ENCODE data around the gene PIGL. TPM values are rescaled to one million over a fixed set of nuclear protein-coding genes. Genes with fewer than 3 reads are reported as not detected.

PIGL gene
- total RNA-seq, 1 experiment from 2014 or later, result 44.1 TPM

GRCh38 chr17:16346721-16347271 is 129.8 kb downstream of the PIGL start:
- H3K4me3 Mint-ChIP-seq, result no peak overlapping the region
- peaks cover 11% of the 10 kb centered on the region for H3K4me1 Mint-ChIP-seq
- TF ChIP-seq AR (CRISPR knock-in tag; IDR thresholded peaks at IDR 0.05), result 0 out of 2 replicates have a peak, but pooled peaks have one; percentile 9
- no peak for TF ChIP-seq HMGA2 (CRISPR knock-in tag; IDR thresholded peaks at IDR 0.05)
- TF ChIP-seq RORB (CRISPR knock-in tag; IDR thresholded peaks at IDR 0.05), result no peak
- TF ChIP-seq ZNF121 (CRISPR knock-in tag; IDR thresholded peaks at IDR 0.05), result peak; percentile 72
- no peak for TF ChIP-seq TP53 (CRISPR knock-in tag; IDR thresholded peaks at IDR 0.05)
- TF ChIP-seq USF2 (CRISPR knock-in tag; IDR thresholded peaks at IDR 0.05), result no peak
- ChIA-PET CTCF (interaction anchor here (1.6 kb wide), 1 partner anchor 17 kb away, joined by 3 read pairs; no protein-coding TSS in a partner anchor), POLR2A (no interaction called here)
- ATAC-seq, result no peak
- H3K9me3 Mint-ChIP-seq, result no peaks in the 10 kb centered on the region
- no peak overlapping the region for H3K27ac Mint-ChIP-seq
- no peak for DNase-seq (ENCODE audit: low spot score)
- peaks cover 1% of the 10 kb centered on the region; the same call in 1 of the 2 replicates for H3K27me3 Mint-ChIP-seq (ENCODE audit: low read depth)
- H3K36me3 Mint-ChIP-seq, result peaks cover 55% of the 10 kb centered on the region

GRCh38 chr17:16348586-16348985 is 131.6 kb downstream of the PIGL start:
- peaks cover 18% of the 10 kb centered on the region for H3K4me1 Mint-ChIP-seq
- TF ChIP-seq ZNF671 (CRISPR knock-in tag; IDR thresholded peaks at IDR 0.05), result no peak
- TF ChIP-seq FOXP4 (CRISPR knock-in tag; IDR thresholded peaks at IDR 0.05), result no peak
- TF ChIP-seq, protein P1, sequence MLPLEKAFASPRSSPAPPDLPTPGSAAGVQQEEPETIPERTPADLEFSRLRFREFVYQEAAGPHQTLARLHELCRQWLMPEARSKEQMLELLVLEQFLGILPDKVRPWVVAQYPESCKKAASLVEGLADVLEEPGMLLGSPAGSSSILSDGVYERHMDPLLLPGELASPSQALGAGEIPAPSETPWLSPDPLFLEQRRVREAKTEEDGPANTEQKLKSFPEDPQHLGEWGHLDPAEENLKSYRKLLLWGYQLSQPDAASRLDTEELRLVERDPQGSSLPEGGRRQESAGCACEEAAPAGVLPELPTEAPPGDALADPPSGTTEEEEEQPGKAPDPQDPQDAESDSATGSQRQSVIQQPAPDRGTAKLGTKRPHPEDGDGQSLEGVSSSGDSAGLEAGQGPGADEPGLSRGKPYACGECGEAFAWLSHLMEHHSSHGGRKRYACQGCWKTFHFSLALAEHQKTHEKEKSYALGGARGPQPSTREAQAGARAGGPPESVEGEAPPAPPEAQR (CRISPR knock-in tag; IDR thresholded peaks at IDR 0.05), result no peak
- no peak for TF ChIP-seq USF1 (CRISPR knock-in tag; IDR thresholded peaks at IDR 0.05)
- TF ChIP-seq KAT7 (CRISPR knock-in tag; IDR thresholded peaks at IDR 0.05; ENCODE audit: borderline replicate concordance), result no peak
- TF ChIP-seq HMGXB4 (CRISPR knock-in tag; IDR thresholded peaks at IDR 0.05), result no peak
- no peak for TF ChIP-seq TP53 (CRISPR knock-in tag; IDR thresholded peaks at IDR 0.05)
- TF ChIP-seq TCF7 (CRISPR knock-in tag; IDR thresholded peaks at IDR 0.05; ENCODE audit: low read depth), result no peak
- TF ChIP-seq, protein P2, sequence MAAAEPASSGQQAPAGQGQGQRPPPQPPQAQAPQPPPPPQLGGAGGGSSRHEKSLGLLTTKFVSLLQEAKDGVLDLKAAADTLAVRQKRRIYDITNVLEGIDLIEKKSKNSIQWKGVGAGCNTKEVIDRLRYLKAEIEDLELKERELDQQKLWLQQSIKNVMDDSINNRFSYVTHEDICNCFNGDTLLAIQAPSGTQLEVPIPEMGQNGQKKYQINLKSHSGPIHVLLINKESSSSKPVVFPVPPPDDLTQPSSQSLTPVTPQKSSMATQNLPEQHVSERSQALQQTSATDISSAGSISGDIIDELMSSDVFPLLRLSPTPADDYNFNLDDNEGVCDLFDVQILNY (CRISPR knock-in tag; IDR thresholded peaks at IDR 0.05), result no peak
- TF ChIP-seq ZNF281 (CRISPR knock-in tag; IDR thresholded peaks at IDR 0.05), result no peak
- TF ChIP-seq ZNF138 (CRISPR knock-in tag; conservative IDR thresholded peaks at IDR 0.05), result no peak
- TF ChIP-seq FOXJ3 (CRISPR knock-in tag; IDR thresholded peaks at IDR 0.05; ENCODE audit: borderline replicate concordance), result no peak
- TF ChIP-seq ATF3 (CRISPR knock-in tag; conservative IDR thresholded peaks at IDR 0.05), result no peak

More at GRCh38 chr17:16348586-16348985, 131.6 kb downstream of the PIGL start:
- peaks cover 9% of the 10 kb centered on the region; the same call in 1 of the 2 replicates for H3K27me3 Mint-ChIP-seq (ENCODE audit: low read depth)
- POLR2A ChIA-PET, result no interaction called here
- ATAC-seq (no peak), DNase-seq (ENCODE audit: low spot score) (no peak)
- CTCF ChIA-PET, result no interaction called here
- H3K9me3 Mint-ChIP-seq, result no peaks in the 10 kb centered on the region
- peaks cover 45% of the 10 kb centered on the region for H3K36me3 Mint-ChIP-seq
- no peak overlapping the region for H3K4me3 Mint-ChIP-seq
- H3K27ac Mint-ChIP-seq, result no peak overlapping the region

All from WTC11 (cell line).